MG63 (cell line): ENCODE measurements around the gene PIERCE2. TPM values are rescaled to one million over a fixed set of nuclear protein-coding genes. Genes with fewer than 3 reads are reported as not detected.
"Not testable (repeated sequence)": the region's sequence is repeated elsewhere in the genome, so short reads cannot be mapped to it uniquely, and the experiment has no call there.

ENCODE experiments used
- DNase-seq: peaks from one replicate; pipeline ENCODE4 v3.0.0-alpha.2; 2020
- H3K27me3 ChIP-seq: fragments of 250-450 bp; sonication (Bioruptor Pico); 2 replicates; pipeline ENCODE4 v1.5.1; 2020; ENCODE audit warnings: mild to moderate bottlenecking, moderate library complexity
- H3K36me3 ChIP-seq: fragments of 250-450 bp; sonication (Bioruptor Pico); 2 replicates; pipeline ENCODE4 v1.5.1; 2020; ENCODE audit warnings: mild to moderate bottlenecking, moderate library complexity
- H3K4me3 ChIP-seq: fragments of 250-450 bp; sonication (Bioruptor Pico); 2 replicates; pipeline ENCODE4 v1.5.1; 2020; ENCODE audit warnings: mild to moderate bottlenecking, moderate library complexity
- H3K9me3 ChIP-seq: fragments of 250-450 bp; sonication (Bioruptor Pico); 2 replicates; pipeline ENCODE4 v1.5.1; 2020; ENCODE audit warnings: mild to moderate bottlenecking, moderate library complexity
- total RNA-seq: library from RNA; depleted of rRNA; stranded (reverse); fragments of >200 nt; shearing (Covaris generic); gene quantifications from 2 replicates; pipeline ENCODE4 v1.2.3, GENCODE V29; 2014; ENCODE audit warnings: low replicate concordance; rRNA removed

The PIERCE2 gene
- total RNA-seq, 1 experiment from 2014 or later, result 3.7 TPM

DNA sequence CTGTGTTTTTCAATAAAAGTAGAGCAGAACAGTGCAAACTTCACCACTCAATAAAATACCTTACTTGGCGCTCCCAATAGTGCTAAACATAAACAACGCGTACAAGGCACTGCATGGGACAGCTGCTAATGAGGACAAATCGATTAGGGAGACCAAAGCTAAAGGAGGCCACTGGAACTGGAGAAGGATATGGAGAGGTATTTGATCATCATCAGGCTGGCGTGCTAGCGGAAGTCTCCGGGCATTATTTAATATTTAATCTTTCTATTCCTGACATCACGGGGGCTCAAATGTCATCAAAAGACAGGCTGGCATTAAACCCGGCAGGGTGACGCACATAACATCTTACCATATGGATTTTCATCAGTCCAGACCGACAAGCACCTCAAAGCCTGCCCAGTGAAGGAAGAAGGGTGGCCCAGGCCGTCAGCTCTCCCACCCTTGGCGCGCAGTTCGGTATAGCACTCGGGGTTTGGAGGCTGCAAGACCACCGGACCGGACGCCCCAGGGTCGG lies 740 bp upstream of the PIERCE2 start:
- Histone ChIP-seq H3K27me3 (no peaks in the 10 kb centered on the region), H3K4me3 (peak overlapping the region; percentile 75), H3K9me3 (no peaks in the 10 kb centered on the region), H3K36me3 (no peaks in the 10 kb centered on the region)
- DNase-seq, result no peak

DNA sequence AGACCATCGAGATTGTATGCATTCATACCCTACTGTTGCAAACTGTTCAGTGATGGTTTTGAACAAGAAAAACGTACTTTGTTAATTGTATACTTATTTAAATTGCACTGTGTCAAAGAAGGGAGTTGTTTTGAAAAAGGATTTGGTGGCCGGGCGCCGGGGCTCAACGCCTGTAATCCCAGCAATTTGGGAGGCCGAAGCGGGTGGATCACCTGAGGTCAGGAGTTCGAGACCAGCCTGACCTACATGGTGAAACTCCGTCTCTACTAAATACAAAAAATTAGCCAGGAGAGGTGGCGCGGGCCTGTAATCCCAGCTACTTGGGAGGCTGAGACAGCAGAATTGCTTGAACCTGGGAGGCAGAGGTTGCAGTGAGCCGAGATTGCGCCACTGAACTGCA lies 681 bp downstream of the PIERCE2 start:
- not testable (repeated sequence) for H3K9me3 ChIP-seq, DNase-seq, H3K27me3 ChIP-seq, H3K36me3 ChIP-seq
- peak overlapping the region; percentile 75 for H3K4me3 ChIP-seq

DNA sequence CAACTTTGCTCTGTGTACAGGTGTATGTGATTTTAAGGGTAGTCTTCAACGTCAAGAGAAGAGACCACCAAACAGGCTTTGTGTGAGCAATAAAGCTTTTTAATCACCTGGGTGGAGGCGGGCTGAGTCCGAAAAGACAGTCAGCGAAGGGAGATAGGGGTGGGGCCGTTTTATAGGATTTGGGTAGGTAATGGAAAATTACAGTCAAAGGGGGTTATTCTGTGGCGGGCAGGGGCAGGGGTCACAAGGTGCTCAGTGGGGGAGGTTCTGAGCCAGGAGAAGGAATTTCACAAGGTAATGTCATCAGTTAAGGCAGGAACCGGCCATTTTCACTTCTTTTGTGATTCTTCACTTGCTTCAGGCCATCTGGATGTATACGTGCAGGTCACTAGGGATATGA lies 9.4 kb downstream of the PIERCE2 start:
- H3K4me3 ChIP-seq, DNase-seq, H3K36me3 ChIP-seq: not testable (repeated sequence)

DNA sequence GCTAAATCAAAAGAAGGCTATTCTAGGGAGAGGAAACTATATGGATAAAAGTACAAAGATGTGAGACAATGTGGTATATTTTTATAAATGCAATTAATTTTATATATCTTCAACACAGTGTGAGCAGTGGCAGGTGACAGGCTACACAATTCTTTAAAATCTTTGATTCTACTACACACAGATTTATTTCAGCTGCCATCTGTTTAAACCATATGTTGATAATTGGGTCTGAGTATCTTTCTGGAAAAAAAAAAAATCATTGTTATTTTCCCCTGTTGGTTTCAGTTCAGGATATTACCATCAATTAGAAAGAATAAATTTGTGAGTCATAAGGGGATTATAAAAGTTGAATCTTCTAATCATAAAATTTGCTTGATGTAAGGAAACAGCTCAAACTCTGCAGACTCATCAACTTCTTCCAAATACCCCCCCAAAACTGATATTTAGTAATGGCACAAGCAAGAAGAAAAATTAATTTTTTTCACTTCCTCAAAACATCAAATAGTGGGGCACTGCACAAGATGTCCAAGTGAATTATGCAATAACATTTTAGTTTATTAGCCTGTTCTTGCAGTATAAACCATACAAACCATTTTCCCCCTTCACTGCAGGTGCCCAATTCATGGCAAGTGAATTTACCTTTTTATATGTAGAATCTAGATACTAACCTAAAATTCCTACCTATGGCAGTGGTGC lies 12.0 kb downstream of the PIERCE2 start:
- Histone ChIP-seq H3K36me3 (no peaks in the 10 kb centered on the region), H3K27me3 (no peaks in the 10 kb centered on the region), H3K4me3 (no peak overlapping the region), H3K9me3 (no peaks in the 10 kb centered on the region)
- no peak for DNase-seq

More for the DNA sequence above, 9.4 kb downstream of the PIERCE2 start:
- not testable (repeated sequence) for H3K27me3 ChIP-seq, H3K9me3 ChIP-seq

DNA sequence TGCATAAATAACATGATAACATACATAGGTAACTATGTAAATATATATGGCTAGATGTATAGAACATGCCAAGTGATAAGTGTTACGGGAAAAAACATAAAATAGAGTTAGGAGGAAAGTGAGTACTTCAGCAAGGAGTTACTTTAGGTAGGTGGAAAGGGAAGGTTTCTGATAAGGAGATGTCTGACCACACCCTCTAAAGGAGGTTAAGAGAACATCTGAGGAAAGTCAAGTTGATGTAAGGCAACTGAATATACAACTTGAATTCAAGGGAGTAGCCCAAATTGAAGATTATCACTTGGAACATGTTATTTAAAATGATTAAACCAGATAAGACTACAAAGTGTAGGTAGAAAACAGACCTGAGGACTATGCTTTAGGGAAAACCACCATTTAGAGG lies 13.8 kb downstream of the PIERCE2 start:
- Histone ChIP-seq H3K9me3 (no peaks in the 10 kb centered on the region; the same call in 1 of the 2 replicates), H3K4me3 (no peak overlapping the region), H3K27me3 (no peaks in the 10 kb centered on the region), H3K36me3 (no peaks in the 10 kb centered on the region)
- DNase-seq, result no peak

DNA sequence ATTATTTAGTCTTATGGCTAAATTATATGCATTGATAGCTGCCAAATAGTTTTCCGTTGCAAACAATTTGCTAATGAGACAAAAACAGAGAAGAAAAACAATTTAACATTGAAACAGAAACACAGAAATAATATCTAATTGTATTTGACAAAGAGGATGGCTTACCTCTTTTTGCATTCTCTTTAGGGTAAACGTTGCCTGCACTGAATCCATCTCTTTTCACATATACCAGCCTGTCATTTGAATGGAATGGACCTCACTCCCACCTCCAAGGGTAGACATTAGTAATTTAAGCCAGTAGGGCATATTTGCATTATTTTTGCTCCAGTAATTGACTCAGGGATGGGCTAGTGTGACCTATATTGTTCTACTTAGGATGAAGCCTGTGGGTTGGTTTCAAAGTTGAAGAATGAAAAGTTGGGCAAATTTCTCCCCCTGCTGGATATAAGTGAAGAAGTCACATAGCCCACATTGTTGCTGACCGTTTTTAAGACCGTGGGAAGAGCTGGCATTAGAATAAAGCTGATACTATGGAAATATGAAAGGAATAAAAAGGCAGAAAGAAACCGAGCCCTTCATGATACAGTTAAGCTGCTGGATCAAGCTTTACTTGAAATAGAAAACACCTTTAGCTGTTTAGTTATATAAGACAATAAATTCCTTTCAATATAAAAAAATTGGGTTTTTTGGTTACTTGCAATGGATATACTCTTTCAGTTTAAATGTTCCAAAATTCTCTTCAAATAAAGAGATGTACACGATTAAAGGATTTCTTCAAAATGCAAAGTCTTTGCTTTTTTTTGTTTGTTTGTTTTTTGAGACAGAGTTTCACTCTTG lies 26.9 kb downstream of the PIERCE2 start:
- no peaks in the 10 kb centered on the region for H3K36me3 ChIP-seq
- H3K4me3 ChIP-seq, result no peak overlapping the region
- H3K27me3 ChIP-seq, result no peaks in the 10 kb centered on the region
- no peak for DNase-seq
- no peaks in the 10 kb centered on the region for H3K9me3 ChIP-seq

DNA sequence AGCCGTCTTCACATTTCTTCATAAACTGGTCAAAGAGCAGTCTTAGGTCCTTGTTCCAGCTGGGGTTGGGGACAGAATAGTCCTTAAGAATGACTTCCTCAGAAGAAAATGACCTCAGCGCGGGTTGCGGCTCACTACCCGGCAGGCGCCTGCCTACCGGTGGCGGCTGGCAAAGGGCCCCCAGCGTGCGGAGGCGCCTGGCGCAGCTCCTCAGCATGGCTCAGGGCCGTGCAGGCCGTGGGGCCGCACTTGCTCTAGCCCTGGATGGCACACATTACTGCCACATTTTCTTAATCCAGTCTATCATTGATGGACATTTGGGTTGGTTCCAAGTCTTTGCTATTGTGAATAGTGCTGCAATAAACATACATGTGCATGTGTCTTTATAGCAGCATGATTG lies 34.8 kb downstream of the PIERCE2 start:
- not testable (repeated sequence) for H3K36me3 ChIP-seq, DNase-seq, H3K27me3 ChIP-seq, H3K4me3 ChIP-seq, H3K9me3 ChIP-seq

DNA sequence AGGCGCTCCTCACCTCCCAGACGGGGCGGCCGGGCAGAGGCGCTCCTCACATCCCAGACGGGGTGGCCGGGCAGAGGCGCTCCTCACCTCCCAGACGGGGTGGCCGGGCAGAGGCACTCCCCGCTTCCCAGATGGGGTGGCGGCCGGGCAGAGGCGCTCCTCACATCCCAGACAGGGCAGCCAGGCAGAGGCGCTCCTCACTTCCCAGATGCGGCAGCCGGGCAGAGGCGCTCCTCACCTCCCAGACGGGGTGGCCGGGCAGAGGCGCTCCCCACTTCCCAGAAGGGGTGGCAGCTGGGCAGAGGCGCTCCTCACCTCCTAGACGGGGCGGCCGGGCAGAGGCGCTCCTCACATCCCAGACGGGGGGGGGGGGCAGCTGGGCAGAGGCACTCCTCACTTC lies 37.6 kb downstream of the PIERCE2 start:
- not testable (repeated sequence) for H3K9me3 ChIP-seq, DNase-seq, H3K36me3 ChIP-seq, H3K27me3 ChIP-seq, H3K4me3 ChIP-seq

DNA sequence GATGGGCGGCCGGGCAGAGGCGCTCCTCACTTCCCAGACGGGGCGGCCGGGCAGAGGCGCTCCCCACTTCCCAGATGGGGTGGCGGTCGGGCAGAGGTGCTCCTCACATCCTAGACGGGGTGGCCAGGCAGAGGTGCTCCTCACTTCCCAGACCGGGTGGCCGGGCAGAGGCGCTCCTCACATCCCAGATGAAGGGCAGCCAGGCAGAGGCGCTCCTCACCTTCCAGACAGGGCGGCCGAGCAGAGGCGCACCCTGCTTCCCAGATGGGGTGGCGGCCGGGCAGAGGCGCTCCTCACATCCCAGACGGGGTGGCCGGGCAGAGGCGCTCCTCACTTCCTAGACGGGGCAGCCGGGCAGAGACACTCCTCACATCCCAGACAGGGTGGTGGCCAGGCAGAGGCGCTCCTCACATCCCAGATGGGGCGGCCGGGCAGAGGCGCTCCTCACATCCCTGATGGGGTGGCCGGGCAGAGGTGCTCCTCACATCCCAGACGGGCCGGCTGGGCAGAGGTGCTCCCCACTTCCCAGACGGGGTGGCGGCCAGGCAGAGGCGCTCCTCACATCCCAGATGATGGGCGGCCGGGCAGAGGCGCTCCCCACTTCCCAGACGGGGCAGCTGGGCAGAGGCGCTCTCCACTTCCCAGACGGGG lies 38.2 kb downstream of the PIERCE2 start:
- H3K4me3 ChIP-seq, H3K27me3 ChIP-seq, DNase-seq, H3K9me3 ChIP-seq, H3K36me3 ChIP-seq: not testable (repeated sequence)

DNA sequence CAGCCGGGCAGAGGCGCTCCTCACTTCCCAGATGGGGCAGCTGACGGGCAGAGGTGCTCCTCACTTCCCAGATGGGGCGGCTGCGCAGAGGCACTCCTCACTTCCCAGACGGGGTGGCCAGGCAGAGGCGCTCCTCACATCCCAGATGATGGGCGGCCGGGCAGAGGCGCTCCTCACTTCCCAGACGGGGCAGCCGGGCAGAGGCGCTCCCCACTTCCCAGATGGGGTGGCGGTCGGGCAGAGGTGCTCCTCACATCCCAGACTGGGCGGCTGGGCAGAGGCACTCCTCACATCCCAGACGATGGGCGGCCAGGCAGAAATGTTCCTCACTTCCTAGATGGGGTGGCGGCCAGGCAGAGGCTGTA lies 38.7 kb downstream of the PIERCE2 start:
- not testable (repeated sequence) for H3K9me3 ChIP-seq, H3K27me3 ChIP-seq, DNase-seq, H3K36me3 ChIP-seq, H3K4me3 ChIP-seq

DNA sequence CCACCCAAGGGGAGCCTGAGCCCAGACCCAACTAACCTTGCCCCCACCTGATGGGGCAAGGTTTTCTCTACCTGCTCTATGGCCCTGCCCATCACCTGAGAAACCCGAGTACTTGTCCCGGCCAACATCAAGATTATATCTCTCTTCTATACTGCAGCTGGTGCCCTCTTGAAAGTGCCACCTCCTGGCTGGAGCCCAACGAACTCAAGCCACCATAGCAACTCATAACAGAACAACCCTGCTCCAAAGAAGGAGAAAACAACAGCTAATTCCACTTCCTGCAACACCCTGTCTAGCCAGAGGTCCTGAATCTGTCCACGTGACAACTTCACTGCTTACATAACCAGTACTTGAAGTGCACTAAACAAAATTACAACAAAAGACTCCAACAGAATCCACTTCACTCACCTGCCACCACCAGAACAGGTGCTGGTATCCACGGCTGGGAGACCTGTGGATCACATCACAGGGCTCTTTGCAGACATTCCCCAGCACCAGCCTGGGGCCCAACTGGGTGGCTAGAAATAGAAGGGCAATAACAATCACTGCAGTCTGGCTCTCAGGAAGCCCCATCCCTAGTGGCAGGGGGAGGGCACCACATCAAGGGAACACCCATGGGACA lies 49.2 kb downstream of the PIERCE2 start:
- no peaks in the 10 kb centered on the region for H3K36me3 ChIP-seq
- H3K4me3 ChIP-seq, result no peak overlapping the region
- peaks cover 7% of the 10 kb centered on the region for H3K9me3 ChIP-seq
- no peaks in the 10 kb centered on the region for H3K27me3 ChIP-seq
- no peak for DNase-seq

DNA sequence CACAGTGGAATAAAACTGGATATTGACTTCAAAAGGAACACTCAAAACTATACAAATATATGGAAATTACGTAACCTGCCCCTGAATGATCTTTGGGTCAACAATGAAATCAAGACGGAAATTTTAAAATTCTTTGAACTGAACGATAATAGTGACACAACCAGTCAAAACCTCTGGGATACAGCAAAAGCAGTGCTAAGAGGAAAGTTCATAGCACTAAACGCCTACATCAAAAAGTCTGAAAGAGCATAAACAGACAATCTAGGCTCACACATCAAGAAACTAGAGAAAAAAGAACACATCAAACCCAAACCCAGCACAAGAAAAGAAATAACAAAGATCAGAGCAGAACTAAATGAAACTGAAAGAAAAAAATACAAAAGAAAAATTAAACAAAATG lies 53.2 kb downstream of the PIERCE2 start:
- no peak for DNase-seq
- Histone ChIP-seq H3K27me3 (no peaks in the 10 kb centered on the region), H3K9me3 (peaks cover 7% of the 10 kb centered on the region), H3K36me3 (no peaks in the 10 kb centered on the region), H3K4me3 (no peak overlapping the region)

DNA sequence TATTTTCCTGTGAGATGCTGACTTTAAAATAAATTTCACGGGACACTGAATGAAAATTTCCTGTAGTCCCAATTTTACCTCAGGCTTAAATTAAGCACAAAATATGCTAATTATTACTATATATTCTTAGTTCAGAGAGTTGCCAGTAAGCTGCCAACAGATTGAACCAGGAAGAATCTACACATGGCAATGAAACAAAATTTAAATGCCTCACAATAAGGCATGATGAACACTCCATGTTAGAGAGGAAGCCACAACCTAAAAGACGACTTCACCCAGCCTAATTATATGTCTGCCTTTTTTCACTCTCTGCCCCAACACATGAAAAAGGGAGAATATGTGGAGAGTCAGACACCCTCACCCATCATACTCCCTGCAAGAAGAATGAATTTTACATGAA lies 60.0 kb downstream of the PIERCE2 start:
- no peak for DNase-seq
- Histone ChIP-seq H3K9me3 (no peaks in the 10 kb centered on the region), H3K27me3 (no peaks in the 10 kb centered on the region), H3K4me3 (no peak overlapping the region), H3K36me3 (no peaks in the 10 kb centered on the region)

Other genes with a start within 250 kb of the PIERCE2 start
- 173 and 262 TPM in 2 replicates for gene RSL24D1, start 211.6 kb upstream of the PIERCE2 start, total RNA-seq
- gene RAB27A, start 118.7 kb upstream of the PIERCE2 start, total RNA-seq, result 4.3 and 27.5 TPM in 2 replicates
- 23.3 and 50.0 TPM in 2 replicates for gene PIGBOS1, start 89.4 kb upstream of the PIERCE2 start, total RNA-seq
- 11.2 and 12.8 TPM in 2 replicates for gene PIGB, start 89.3 kb upstream of the PIERCE2 start, total RNA-seq
- 13.8 and 19.6 TPM in 2 replicates for gene CCPG1, start 136 bp upstream of the PIERCE2 start, total RNA-seq
- gene DNAAF4, start 99.7 kb downstream of the PIERCE2 start, total RNA-seq, result 1.9 and 2.3 TPM in 2 replicates
- 4.9 and 7.1 TPM in 2 replicates for gene PYGO1, start 179.8 kb downstream of the PIERCE2 start, total RNA-seq